Neural progenitor cell (in vitro differentiated cells): ENCODE results near the gene SYT7. TPM values are rescaled to one million over a fixed set of nuclear protein-coding genes. Genes with fewer than 3 reads are reported as not detected.
"Not testable (repeated sequence)": the region's sequence is repeated elsewhere in the genome, so short reads cannot be mapped to it uniquely, and the experiment has no call there.

Source experiments
- DNase-seq: peaks from one replicate; pipeline ENCODE4 v3.0.0-alpha.2; 2016; ENCODE audit warnings: low spot score
- H2AFZ ChIP-seq: fragments of 200-600 bp; sonication (generic); replicated peaks from 2 replicates; pipeline ENCODE4 v1.6.1; 2016; ENCODE audit warnings: antibody characterized with exemption
- H3F3A ChIP-seq: fragments of 200-600 bp; sonication (generic); 2 replicates; pipeline ENCODE4 v1.6.1; 2016; ENCODE audit warnings: antibody characterized with exemption, low read depth
- H3K27ac ChIP-seq: fragments of 200-600 bp; sonication (generic); 2 replicates; pipeline ENCODE4 v1.5.1; 2016; ENCODE audit warnings: mild to moderate bottlenecking
- H3K27me3 ChIP-seq: fragments of 200-600 bp; sonication (generic); 2 replicates; pipeline ENCODE4 v1.6.1; 2016; ENCODE audit warnings: mild to moderate bottlenecking, moderate library complexity
- H3K36me3 ChIP-seq: fragments of 200-600 bp; sonication (generic); 2 replicates; pipeline ENCODE4 v1.5.1; 2016
- H3K4me1 ChIP-seq: fragments of 200-600 bp; sonication (generic); 2 replicates; pipeline ENCODE4 v1.6.1; 2016; ENCODE audit warnings: mixed run types
- H3K4me2 ChIP-seq: fragments of 200-600 bp; sonication (generic); 2 replicates; pipeline ENCODE4 v1.6.1; 2016
- H3K4me3 ChIP-seq: fragments of 200-600 bp; sonication (generic); 2 replicates; pipeline ENCODE4 v1.5.1; 2016
- H3K79me2 ChIP-seq: fragments of 200-600 bp; sonication (generic); 2 replicates; pipeline ENCODE4 v1.6.1; 2016; ENCODE audit warnings: low read depth
- H3K9ac ChIP-seq: fragments of 200-600 bp; sonication (generic); 2 replicates; pipeline ENCODE4 v1.6.1; 2016
- H3K9me3 ChIP-seq: fragments of 200-600 bp; sonication (generic); 2 replicates; pipeline ENCODE4 v1.5.1; 2016; ENCODE audit warnings: low read depth
- H4K20me1 ChIP-seq: fragments of 200-600 bp; sonication (generic); 2 replicates; pipeline ENCODE4 v1.6.1; 2016; ENCODE audit warnings: low read depth
- H3K27ac Mint-ChIP-seq: 3 replicates; pipeline ENCODE4 v1.8.0; 2021; ENCODE audit warnings: mixed read lengths
- H3K27me3 Mint-ChIP-seq: 2 replicates; pipeline ENCODE4 v1.8.0; 2022; ENCODE audit warnings: low read depth, mild to moderate bottlenecking, inconsistent platforms, moderate library complexity, mixed read lengths; ENCODE audit not compliant: insufficient read depth
- H3K36me3 Mint-ChIP-seq: 3 replicates; pipeline ENCODE4 v1.8.0; 2021; ENCODE audit warnings: mixed read lengths
- H3K4me1 Mint-ChIP-seq: 3 replicates; pipeline ENCODE4 v1.8.0; 2021; ENCODE audit warnings: mixed read lengths
- H3K4me3 Mint-ChIP-seq: 3 replicates; pipeline ENCODE4 v1.8.0; 2021; ENCODE audit warnings: mild to moderate bottlenecking, moderate library complexity, mixed read lengths
- H3K9me3 Mint-ChIP-seq: 3 replicates; pipeline ENCODE4 v1.8.0; 2020; ENCODE audit warnings: mixed read lengths
- EZH2 ChIP-seq: fragments of 200-600 bp; sonication (generic); IDR thresholded peaks from 2 replicates; pipeline ENCODE4 v1.6.1; 2017; ENCODE audit warnings: antibody characterized with exemption, mild to moderate bottlenecking, moderate library complexity
- EZH2phosphoT487 ChIP-seq: fragments of 200-600 bp; sonication (generic); IDR thresholded peaks from 2 replicates; pipeline ENCODE4 v1.6.1; 2017; ENCODE audit warnings: antibody characterized with exemption
- microRNA counts: library from miRNA; unstranded; fragments of <30 nt; microRNA quantifications from one replicate; lab custom pipeline; 2016
- microRNA-seq: library from miRNA; unstranded; fragments of <30 nt; microRNA quantifications from one replicate; pipeline ENCODE4, GENCODE V29; 2016
- small RNA-seq: library from RNA; depleted of rRNA; stranded (forward); fragments of <200 nt; gene quantifications from one replicate; pipeline ENCODE3, GENCODE V24; 2015
- total RNA-seq: library from RNA; depleted of rRNA; stranded (reverse); fragments of >200 nt; gene quantifications from 2 replicates; pipeline ENCODE4 v1.2.3, GENCODE V29; 2015; ENCODE audit warnings: low replicate concordance
- TF ChIP-seq, protein P1 (sequence below): fragments of 200-600 bp; sonication (generic); IDR thresholded peaks from 2 replicates; pipeline ENCODE4 v1.5.1; 2017; ENCODE audit warnings: antibody characterized with exemption, mild to moderate bottlenecking

Gene SYT7
- total RNA-seq, 1 donor from 2014 or later: 0.73 TPM

- H3K4me3 Mint-ChIP-seq: no peak overlapping the region
- peaks cover 5% of the 10 kb centered on the region for H3K27me3 Mint-ChIP-seq
- Histone ChIP-seq H3K9me3 (no peaks in the 10 kb centered on the region), H3K36me3 (no peaks in the 10 kb centered on the region), H3F3A (peaks cover 8% of the 10 kb centered on the region), H3K79me2 (no peaks in the 10 kb centered on the region), H4K20me1 (peaks cover 19% of the 10 kb centered on the region), H2AFZ (no peak overlapping the region), H3K4me1 (peaks cover 7% of the 10 kb centered on the region), H3K9ac (no peak overlapping the region), H3K4me3 (no peak overlapping the region), H3K4me2 (no peak overlapping the region), H3K27ac (no peak overlapping the region), H3K27me3 (no peaks in the 10 kb centered on the region)
- peaks cover 11% of the 10 kb centered on the region for H3K36me3 Mint-ChIP-seq
- H3K4me1 Mint-ChIP-seq: peaks cover 2% of the 10 kb centered on the region
- no peak overlapping the region for H3K27ac Mint-ChIP-seq
- DNase-seq: no peak
- H3K9me3 Mint-ChIP-seq: no peaks in the 10 kb centered on the region
- no peak for TF ChIP-seq EZH2phosphoT487
- no peak for TF ChIP-seq EZH2
- TF ChIP-seq, protein P1, sequence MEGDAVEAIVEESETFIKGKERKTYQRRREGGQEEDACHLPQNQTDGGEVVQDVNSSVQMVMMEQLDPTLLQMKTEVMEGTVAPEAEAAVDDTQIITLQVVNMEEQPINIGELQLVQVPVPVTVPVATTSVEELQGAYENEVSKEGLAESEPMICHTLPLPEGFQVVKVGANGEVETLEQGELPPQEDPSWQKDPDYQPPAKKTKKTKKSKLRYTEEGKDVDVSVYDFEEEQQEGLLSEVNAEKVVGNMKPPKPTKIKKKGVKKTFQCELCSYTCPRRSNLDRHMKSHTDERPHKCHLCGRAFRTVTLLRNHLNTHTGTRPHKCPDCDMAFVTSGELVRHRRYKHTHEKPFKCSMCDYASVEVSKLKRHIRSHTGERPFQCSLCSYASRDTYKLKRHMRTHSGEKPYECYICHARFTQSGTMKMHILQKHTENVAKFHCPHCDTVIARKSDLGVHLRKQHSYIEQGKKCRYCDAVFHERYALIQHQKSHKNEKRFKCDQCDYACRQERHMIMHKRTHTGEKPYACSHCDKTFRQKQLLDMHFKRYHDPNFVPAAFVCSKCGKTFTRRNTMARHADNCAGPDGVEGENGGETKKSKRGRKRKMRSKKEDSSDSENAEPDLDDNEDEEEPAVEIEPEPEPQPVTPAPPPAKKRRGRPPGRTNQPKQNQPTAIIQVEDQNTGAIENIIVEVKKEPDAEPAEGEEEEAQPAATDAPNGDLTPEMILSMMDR: no peak
Measured at GRCh38 chr11:61472282-61472681, 108.6 kb downstream of the SYT7 start.

DNA sequence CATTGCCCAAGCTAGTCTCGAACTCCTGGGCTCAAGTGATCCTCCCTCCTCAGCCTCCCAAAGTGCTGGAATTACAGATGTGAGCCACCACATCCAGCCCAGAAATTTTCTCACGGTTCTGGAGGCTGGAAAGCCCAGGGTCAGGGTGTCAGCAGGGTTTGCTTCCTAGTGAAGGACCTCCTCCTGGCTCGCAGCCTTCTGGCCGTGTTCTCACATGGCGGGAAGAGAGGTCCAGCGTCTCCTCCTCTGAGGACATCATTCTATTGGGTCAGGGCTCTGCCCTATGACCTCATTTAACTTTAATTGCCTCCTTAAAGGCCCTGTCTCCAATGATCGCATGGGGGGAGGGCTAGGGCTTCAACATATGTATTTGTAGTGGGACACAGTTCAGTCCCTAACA is 112.9 kb downstream of the SYT7 start:
- peaks cover 5% of the 10 kb centered on the region for H3K27me3 Mint-ChIP-seq
- H3K9me3 Mint-ChIP-seq: no peaks in the 10 kb centered on the region
- no peaks in the 10 kb centered on the region for H3K4me1 Mint-ChIP-seq
- Histone ChIP-seq H3K27ac (no peak overlapping the region), H3K9me3 (no peaks in the 10 kb centered on the region), H3K4me2 (no peak overlapping the region), H3K36me3 (no peaks in the 10 kb centered on the region), H3K4me3 (no peak overlapping the region), H4K20me1 (peaks cover 10% of the 10 kb centered on the region), H3K4me1 (peaks cover 6% of the 10 kb centered on the region), H3K27me3 (no peaks in the 10 kb centered on the region), H2AFZ (no peak overlapping the region), H3K9ac (no peak overlapping the region), H3K79me2 (no peaks in the 10 kb centered on the region), H3F3A (peaks cover 4% of the 10 kb centered on the region)
- TF ChIP-seq, protein P1: no peak
- TF ChIP-seq EZH2 (no peak), EZH2phosphoT487 (no peak)
- DNase-seq: no peak
- peak overlapping the region; percentile 10 for H3K4me3 Mint-ChIP-seq
- no peak overlapping the region for H3K27ac Mint-ChIP-seq
- peaks cover 7% of the 10 kb centered on the region for H3K36me3 Mint-ChIP-seq

DNA sequence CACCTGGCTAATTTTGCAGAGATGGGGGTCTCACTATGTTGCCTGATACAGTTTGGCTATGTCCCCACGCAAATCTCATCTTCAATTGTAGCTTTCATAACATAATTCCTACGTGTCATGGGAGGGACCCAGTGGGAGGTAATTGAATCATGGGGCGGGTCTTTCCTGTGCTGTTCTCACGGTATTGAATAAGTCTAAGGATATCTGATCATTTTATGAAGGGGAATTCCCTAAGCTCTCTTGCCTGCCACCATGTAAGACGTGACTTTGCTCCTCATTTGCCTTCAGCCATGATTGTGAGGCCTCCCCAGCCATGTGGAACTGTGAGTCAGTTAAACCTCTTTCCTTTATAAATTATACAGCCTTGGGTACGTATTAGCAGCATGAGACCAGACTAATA is 113.3 kb downstream of the SYT7 start:
- not testable (repeated sequence) for H2AFZ ChIP-seq, H3K36me3 Mint-ChIP-seq, H3K4me3 ChIP-seq, H3K27ac Mint-ChIP-seq, H3K79me2 ChIP-seq, H3K4me1 ChIP-seq, H3K27me3 ChIP-seq, H3K4me1 Mint-ChIP-seq, H3F3A ChIP-seq, H3K36me3 ChIP-seq, DNase-seq, H4K20me1 ChIP-seq, H3K4me2 ChIP-seq, H3K27me3 Mint-ChIP-seq, H3K4me3 Mint-ChIP-seq, H3K9me3 Mint-ChIP-seq, H3K9me3 ChIP-seq, H3K27ac ChIP-seq, H3K9ac ChIP-seq

MicroRNAs within 50 kb of the gene (microRNA counts, 767-probe panel; counts per million panel counts)
- microRNA hsa-miR-4488 (lab: Ali Mortazavi, UCI): 5,815 counts per million, percentile 92 among the panel's probes with 10 or more counts

Small RNA genes within 50 kb of the gene (microRNA-seq; reads per million reads assigned to microRNA genes)
- not detected for gene MIR4488

Small RNA genes within 50 kb of the gene (small RNA-seq; reads per million reads assigned to genes)
- not detected for gene MIR4488

Other genes with a start within 250 kb of the SYT7 start
- 275 and 314 TPM in 2 replicates for gene DDB1, start 248.0 kb downstream of the SYT7 start, total RNA-seq
- 27.3 and 79.3 TPM in 2 replicates for gene TKFC, start 247.8 kb downstream of the SYT7 start, total RNA-seq
- gene CYB561A3, start 219.2 kb downstream of the SYT7 start, total RNA-seq: 12.1 and 18.2 TPM in 2 replicates
- gene TMEM138, start 218.7 kb downstream of the SYT7 start, total RNA-seq: 30.7 and 37.6 TPM in 2 replicates
- gene TMEM216, start 188.5 kb downstream of the SYT7 start, total RNA-seq: 32.0 and 37.8 TPM in 2 replicates
- gene CPSF7, start 151.1 kb downstream of the SYT7 start, total RNA-seq: 60.7 and 71.9 TPM in 2 replicates
- 27.4 and 37.7 TPM in 2 replicates for gene SDHAF2, start 151.0 kb downstream of the SYT7 start, total RNA-seq
- gene LRRC10B, start 72.3 kb downstream of the SYT7 start, total RNA-seq: 0.74 TPM in 1 of 2 replicates, not detected in the other
- 1.1 and 4.6 TPM in 2 replicates for gene DAGLA, start 99.3 kb upstream of the SYT7 start, total RNA-seq
- 1.9 and 5.8 TPM in 2 replicates for gene MYRF, start 171.6 kb upstream of the SYT7 start, total RNA-seq
- 71.4 and 98.9 TPM in 2 replicates for gene TMEM258, start 211.5 kb upstream of the SYT7 start, total RNA-seq
- gene FEN1, start 211.8 kb upstream of the SYT7 start, total RNA-seq: 51.8 and 68.9 TPM in 2 replicates
- gene FADS1, start 235.9 kb upstream of the SYT7 start, total RNA-seq: 163 and 184 TPM in 2 replicates
- 233 and 407 TPM in 2 replicates for gene FADS2, start 247.2 kb upstream of the SYT7 start, total RNA-seq